Stimulated activated CD8-positive, alpha-beta memory T cell treated with anti-CD3 and anti-CD28 coated beads, Interleukin-2, amount 100 ng/mL, for 48 hours (primary cell): ENCODE measurements around the gene KANSL1L.
A peak's percentile ranks its signal among the peaks of the same experiment; 100 is the strongest.
"Not testable (repeated sequence)": the region's sequence is repeated elsewhere in the genome, so short reads cannot be mapped to it uniquely, and the experiment has no call there.

ENCODE experiments used
- DNase-seq, 2 donors: peaks; one replicate each; pipeline ENCODE4 v3.0.0-alpha.2; 2020; ENCODE audit warnings: low read depth in 2 of 2

The KANSL1L gene

GRCh38 chr2:210179351-210179990 lies 8.3 kb upstream of the KANSL1L start:
- no peak for DNase-seq

- no peak for DNase-seq
These were observed 6.6 kb upstream of the KANSL1L start for GRCh38 chr2:210177769-210178168.

- DNase-seq, result not testable (repeated sequence)
These were observed 5.9 kb upstream of the KANSL1L start for GRCh38 chr2:210177115-210177514.

DNA sequence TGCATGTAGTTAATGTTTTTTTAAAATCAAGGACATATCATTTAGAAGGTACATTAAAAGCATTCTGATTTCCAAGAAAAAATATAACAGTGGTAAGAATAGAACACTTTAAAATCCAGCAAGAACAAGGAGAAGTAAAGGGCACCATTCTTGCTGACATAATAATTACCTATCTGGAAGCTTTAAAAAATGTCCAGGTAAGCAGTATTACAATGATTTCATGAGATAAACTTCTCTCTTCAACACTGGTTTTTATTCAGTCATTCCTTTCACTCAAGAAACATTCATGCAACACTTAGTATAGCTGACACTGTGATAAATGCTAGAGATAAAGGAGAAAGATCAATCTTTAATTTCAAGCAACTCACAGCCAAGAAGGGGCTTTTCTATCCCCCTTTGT lies 2.9 kb upstream of the KANSL1L start:
- DNase-seq, result no peak

DNA sequence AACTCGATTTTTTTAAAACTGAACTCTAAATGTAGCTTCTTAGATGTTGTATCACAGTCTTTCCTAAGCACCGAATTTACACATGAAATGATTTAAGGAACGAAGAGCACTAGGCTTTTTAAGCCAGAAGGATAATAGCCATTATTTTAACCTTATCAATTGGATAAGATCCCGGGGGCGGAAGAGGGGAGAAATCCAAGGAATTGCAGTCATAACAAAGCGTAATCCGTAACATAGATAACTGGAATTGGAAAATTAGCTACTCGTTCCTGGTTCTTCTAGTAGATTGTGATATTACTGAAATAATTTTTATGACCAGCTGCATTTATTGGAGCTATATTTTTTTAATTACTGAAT lies 988 bp upstream of the KANSL1L start:
- no peak for DNase-seq

GRCh38 chr2:210170446-210171303 lies 534 bp downstream of the KANSL1L start:
- peak; percentile 93 to 97 for DNase-seq

- DNase-seq, result no peak
These were observed 1.1 kb downstream of the KANSL1L start for GRCh38 chr2:210170196-210170445.

DNA sequence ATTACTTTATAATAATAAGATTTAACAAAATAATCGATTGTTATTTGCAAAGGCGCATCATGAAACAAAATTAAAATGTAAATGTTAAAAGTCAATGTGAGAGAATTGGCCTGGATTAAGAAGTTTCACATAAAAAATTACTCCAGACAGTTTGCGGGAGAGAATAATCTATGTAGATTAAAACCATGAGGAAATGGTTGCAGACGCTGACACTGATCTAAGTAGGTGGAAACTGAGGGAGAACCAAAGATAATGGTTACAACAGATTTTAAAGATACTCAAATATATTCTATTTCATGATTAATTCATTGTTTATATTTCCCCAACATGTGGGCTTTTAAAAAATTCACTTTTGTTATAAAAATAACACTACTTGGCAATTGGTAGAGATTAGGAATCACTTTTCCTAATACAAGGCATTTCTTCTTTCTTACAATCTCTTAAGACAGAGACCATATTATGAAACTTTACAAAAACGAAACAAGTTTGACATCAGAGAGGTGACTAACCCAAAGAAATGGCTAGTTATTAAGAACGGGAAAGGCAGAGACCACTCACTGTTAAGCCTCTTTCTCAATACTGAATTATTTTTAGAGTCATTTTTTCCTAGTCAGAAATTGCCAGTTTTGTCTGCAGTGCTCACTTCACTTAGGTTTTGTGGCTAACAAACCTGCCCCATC lies 1.6 kb downstream of the KANSL1L start:
- no peak for DNase-seq

- no peak for DNase-seq
These were observed 4.0 kb downstream of the KANSL1L start for GRCh38 chr2:210167227-210167626.

DNA sequence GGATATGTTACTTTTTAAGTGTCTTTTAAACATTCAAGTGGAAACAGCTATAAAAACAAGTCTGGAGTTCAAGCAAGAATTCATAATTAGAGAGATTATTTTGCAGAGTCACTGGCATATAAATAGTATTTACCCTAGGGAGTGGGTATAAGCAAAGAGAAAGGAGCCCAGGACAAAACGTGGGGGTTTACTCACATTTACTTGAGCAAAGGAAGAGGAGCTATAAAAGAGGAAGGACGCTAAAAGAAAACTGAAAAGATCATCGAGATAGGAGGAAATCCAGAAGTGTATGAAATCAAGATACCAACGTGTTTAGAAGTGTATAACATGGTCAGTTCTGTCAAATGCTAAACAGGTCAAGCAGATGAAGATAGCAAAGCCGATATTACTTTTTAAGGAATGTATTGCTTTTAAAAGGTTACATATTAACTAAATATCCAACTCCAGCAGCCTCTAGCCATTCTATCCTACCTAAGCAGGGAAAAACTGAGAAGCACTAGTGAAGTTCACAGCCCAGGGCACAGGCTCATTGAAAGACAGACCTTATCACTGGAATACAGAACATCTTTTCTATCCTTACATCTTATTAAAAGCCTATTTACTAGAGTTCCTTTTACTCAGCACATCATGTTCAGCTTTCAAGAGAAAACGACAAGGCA lies 8.6 kb downstream of the KANSL1L start:
- no peak for DNase-seq

GRCh38 chr2:210159059-210159458 lies 12.2 kb downstream of the KANSL1L start:
- no peak for DNase-seq

- DNase-seq, result no peak
These were observed 13.0 kb downstream of the KANSL1L start for GRCh38 chr2:210158236-210158635.

DNA sequence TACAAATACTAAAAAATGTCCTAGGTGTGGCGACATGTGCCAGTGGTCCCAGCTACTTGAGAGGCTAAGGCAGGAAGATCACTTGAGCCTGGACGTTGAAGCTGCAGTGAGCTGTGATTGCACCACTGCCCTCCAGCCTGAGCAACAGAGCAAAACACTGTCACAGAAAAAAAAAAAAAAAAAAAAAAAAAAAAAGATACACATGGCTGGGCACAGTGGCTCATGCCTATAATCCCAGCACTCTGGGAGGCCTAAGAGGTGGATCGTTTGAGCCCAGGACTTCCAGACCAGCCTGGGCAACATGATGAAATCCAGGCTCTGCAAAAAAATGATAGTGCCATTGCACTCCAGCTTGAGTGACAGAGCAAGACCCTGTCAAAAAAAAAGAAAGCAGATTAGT lies 13.7 kb downstream of the KANSL1L start:
- no peak for DNase-seq

GRCh38 chr2:210147614-210148013 lies 23.6 kb downstream of the KANSL1L start:
- no peak for DNase-seq

GRCh38 chr2:210132239-210132638 lies 39.0 kb downstream of the KANSL1L start:
- no peak for DNase-seq

GRCh38 chr2:210128961-210129360 lies 42.2 kb downstream of the KANSL1L start:
- no peak for DNase-seq

DNA sequence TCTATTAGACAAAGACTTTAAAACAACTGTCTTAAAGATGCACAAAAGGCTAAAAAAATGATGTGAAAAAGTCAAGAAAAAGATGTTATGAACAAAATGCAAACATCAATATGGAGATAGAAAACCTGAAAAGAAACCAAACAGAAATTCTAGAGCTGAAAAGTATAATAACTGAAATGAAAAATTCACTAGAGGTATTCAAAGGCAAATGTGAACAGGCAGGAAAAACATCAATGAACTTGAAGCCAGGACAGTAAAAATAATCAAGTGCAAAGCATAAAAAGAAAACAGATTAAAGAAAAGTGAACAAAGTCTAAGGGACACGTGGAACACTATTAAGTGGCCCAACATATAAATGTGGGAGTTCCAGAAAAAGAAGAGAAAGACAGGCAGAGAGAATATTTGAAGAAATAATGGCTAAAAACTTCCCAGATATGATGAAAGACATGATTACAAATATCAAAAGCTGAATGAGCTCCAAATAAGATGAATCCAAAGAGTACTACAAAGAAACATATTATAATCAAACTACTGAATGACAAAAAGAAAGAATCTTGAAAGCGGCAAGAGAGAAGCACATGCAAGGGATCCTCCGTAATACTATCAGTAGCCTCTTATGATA lies 57.5 kb downstream of the KANSL1L start:
- DNase-seq, result no peak

DNA sequence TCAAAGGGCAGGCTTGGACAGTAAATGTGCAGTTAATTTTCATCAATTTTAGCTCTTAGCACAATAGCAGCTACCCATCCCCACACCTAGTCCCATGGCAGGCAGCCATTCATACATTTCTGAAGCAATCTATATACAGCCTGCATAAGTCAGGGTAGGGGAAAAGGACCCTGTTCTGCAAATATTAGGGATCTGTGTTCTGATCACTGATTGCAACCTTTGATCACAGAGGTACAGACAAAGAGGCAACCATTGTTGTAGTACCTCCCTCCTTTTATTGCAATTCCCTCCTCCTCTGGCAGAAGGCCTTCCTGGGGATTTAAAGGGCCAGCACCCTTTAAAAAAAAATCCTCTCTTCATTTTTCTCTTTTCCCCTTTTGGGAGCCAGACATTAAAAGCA lies 58.3 kb downstream of the KANSL1L start:
- DNase-seq, result no peak

DNA sequence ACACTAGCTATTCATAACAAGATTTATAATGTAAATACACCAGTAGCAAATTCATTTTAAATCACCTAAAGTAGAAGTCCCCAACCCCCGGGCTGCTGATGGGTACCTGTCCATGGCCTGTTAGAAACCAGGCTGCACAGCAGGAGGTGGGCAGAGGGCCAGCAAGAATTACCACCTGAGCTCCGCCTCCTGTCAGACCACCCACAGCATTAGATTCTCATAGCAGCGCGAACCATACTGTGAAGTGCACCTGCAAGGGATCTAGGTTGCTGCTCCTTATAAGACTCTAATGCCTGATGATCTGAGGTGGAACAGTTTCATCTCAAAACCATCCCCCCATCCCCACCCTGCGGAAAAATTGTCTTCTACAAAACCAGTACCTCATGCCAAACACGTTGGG lies 71.3 kb downstream of the KANSL1L start:
- no peak for DNase-seq

DNA sequence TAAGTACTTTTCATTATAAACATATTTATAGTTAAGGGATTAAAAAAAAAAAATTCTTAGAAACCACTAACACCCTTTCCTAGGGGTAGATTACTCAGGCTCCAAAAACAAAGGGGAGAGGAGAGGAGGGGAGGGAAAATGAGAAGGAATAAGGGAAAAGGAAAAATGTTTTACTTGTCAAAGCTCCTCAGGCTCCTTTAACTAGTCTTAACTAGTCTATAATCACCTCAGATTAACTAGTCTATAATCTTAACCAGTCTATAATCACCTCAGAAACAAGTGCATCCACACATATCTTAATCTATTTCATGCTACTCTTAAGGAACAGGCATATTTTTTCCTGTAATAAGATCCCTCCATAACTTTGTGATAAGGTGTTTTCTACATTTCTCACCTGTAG lies 76.4 kb downstream of the KANSL1L start:
- DNase-seq, result no peak

DNA sequence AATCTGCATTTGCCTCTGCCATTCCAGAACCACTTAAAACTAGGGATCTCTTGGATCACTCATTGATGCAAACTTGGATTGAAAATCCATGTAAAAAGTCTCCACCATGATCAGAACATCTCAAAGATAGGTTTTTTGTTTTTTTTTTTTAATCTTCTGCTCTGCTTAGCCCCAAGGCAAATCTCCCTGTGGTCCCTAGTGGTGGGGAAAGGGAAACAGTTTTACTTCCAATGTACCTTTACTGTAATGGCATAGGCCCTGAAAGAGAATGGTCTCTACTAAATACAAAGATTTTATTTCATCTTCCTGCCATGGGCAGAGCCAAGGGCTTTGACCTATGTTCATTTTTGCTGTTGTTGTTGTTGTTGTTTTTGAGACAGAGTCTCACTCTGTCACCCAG lies 78.4 kb downstream of the KANSL1L start:
- DNase-seq, result no peak

DNA sequence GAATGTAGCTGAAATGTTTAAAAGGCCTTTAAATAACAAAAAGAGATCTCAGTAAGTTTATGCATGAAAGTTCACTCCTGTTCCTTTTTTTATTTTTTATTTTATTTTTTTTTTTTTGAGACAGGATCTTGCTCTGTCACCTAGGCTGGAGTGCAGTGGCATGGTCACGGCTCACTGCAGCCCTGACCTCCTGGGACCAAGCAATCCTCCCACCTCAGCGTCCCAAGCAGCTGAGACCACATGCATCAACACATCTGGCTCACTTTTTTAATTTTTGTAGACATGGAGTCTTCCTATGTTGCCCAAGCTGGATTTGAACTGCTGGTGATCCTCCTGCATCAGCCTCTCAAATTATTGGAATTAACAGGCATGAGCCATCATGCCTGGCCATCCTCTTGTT lies 84.3 kb downstream of the KANSL1L start:
- no peak for DNase-seq
